ENCODE measurements around the gene MAN2C1.
"Not testable (repeated sequence)": the region's sequence is repeated elsewhere in the genome, so short reads cannot be mapped to it uniquely, and the experiment has no call there.

MAN2C1 gene

GRCh38 chr15:75361361-75361988 lies 6.9 kb downstream of the MAN2C1 start:
- no peak for DNase-seq (ENCODE audit: low read depth)

- DNase-seq (ENCODE audit: low read depth) = no peak
Observed at GRCh38 chr15:75360856-75361255, 7.6 kb downstream of the MAN2C1 start.

DNA sequence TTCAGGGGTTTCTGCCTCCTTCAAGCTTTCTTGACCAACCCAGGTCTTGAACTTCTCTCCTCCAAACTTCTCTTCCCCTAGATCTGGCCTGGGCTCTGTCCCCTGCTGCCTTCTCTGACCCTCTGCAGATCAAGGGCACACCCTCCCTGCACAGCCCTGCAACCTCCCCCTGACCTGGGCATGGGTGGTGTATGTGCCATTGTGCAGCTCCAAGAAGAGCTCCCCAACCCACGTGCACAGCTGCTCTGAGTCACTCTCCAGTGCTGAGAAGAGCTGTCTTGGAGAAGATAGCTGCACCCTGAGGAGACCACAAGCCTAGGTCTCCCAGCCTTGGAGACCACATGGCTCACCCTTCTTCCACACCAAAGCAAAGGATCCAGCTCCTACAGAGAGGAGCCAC lies 8.0 kb downstream of the MAN2C1 start:
- DNase-seq (ENCODE audit: low read depth) = no peak

DNA sequence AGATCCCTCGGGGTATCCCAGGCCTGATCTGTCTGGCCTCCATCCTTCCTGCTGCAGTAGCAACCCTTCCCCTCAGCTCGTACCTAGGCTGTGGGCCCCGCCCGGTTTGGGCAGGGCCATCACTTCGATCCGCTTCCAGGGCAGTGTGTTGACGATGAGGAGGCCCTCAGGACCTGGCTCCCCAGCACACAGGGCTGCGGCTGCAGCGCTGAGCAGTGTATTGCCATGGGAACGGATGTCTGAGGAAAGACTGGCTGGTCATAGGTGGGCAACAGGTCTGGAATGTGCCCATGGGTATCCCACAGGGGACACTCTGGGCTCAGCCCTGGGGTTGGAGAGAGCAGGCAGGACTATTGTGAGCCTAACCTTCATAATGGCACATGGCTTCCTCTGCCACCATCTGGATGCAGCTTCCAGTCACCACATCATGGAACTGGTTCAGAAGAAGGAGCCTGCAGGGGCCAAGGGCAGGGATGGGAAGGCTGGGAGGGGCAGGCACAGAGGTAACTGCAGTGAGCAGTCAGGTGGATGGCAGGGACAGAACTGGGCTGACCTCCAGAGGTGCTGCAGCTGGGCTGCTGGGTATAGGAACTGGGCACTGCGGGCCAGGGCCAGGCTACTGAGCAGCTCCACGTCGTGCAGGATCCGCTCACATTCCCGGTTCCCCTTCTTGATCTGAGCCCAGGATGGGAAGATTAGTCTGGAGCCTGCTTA lies 8.7 kb downstream of the MAN2C1 start:
- DNase-seq (ENCODE audit: low read depth) = no peak

DNA sequence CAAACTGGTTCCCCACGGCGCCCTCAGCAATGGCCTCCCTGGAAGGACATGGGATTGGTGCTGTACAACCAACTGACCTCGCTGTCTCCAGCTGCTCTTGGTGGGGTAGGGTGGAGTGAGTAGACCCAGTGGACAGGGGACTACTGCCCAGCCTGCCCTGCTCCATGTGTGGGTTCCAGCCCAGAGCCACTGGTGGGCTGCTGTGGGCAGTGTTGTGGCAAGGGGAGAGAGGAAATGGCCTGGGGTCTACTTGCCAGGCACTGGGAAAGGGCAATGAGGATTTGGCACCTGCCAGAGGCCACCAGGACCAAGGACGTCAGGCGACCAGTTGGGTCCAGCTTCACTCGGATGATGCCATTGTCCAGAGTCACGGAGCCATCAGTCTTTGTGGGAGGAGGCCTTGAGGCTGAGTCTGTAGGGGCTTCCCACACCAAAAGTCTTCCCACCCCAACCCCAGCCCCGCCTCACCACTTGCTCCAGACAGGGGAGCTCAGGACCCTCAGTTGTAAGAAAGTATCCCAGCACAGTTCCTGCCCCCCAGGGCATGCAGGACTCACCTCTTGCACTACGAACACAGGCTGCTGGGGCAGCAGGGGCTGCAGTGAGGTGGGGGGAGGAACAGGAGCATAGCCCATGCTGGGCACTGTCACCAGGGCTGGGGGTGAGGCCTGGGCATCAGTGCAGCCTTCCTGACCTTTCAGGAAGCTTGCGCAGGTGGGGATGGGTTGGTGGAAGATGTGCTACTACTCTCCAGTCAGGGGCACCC lies 9.5 kb downstream of the MAN2C1 start:
- no peak for DNase-seq (ENCODE audit: low read depth)

DNA sequence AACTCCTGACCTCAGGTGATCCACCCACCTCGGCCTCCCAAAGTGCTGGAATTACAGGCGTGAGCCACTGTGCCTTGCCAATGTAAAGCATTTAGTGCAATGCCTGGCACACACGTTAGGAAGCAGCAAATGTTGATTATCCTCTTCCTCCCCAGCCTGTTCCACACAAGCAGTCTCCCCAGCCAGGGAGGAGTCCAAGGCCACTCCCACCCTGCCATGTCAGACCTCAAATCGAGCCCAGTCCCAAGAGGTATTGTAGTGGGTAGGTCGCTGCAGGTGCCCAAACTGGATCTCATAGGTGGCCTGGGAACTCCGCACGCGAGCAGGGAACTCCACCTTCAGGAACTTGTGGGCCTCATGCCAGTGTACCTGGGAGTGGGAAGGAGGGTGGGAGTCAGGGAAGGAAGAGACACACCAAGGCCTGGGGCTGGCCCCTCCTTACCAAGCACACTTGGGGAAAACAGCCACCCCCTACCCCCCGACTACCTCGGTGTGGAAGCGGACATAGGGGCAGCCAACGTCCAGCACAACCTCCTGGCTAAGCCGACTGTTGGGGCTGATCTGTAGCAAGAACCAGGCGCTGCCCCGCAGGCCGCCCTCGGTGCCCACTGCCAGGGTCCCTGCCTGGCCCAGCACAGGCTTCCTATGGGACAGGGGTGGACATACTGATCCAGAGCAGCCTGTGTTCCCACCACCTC lies 10.3 kb downstream of the MAN2C1 start:
- no peak for DNase-seq (ENCODE audit: low read depth)

DNA sequence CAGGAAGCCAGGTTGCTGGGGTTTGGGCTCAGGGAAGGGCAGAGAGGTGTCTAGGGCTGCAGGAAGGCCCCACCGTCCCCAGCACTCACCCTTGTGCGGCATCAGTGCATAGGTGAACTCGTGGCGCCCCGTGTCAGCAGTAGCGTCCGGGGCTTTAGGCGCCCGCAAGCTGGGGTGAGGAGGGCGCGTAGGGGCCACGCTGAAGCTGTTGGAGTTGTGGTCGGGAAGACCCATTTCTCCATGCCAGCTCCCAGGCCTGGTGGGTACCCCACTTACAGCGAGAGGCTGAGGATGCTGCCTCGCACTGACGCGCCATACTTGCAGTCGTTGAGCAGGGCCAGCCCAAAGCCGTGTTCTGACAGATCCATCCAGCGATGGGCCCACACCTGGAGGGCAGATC lies 11.9 kb downstream of the MAN2C1 start:
- DNase-seq (ENCODE audit: low read depth) = no peak

DNA sequence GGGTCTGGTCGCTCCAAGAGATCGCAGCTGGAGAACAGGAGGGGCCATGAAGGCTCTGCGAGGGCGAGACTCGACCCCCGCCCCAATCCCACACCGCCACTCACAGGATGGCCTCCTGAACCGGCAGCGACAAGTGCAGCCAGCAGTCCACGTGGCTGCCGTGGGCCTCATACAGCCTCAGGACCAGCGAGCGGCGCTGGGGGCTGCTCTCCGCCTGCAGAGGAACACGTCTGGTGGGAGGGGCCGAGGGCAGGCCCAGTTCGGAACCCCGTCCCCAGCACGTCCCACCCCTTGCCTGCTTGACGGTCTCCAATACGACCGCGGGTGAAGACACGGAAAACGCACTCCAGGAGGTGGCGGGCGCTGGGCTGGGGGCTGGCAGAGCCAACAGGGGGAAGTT lies 12.4 kb downstream of the MAN2C1 start:
- no peak for DNase-seq (ENCODE audit: low read depth)

- no peak for DNase-seq (ENCODE audit: low read depth)
Observed at GRCh38 chr15:75355369-75355768, 13.0 kb downstream of the MAN2C1 start.

- no peak for DNase-seq (ENCODE audit: low read depth)
Observed at GRCh38 chr15:75354454-75354853, 14.0 kb downstream of the MAN2C1 start.

- no peak for DNase-seq (ENCODE audit: low read depth)
Observed at GRCh38 chr15:75353604-75354003, 14.8 kb downstream of the MAN2C1 start.

DNA sequence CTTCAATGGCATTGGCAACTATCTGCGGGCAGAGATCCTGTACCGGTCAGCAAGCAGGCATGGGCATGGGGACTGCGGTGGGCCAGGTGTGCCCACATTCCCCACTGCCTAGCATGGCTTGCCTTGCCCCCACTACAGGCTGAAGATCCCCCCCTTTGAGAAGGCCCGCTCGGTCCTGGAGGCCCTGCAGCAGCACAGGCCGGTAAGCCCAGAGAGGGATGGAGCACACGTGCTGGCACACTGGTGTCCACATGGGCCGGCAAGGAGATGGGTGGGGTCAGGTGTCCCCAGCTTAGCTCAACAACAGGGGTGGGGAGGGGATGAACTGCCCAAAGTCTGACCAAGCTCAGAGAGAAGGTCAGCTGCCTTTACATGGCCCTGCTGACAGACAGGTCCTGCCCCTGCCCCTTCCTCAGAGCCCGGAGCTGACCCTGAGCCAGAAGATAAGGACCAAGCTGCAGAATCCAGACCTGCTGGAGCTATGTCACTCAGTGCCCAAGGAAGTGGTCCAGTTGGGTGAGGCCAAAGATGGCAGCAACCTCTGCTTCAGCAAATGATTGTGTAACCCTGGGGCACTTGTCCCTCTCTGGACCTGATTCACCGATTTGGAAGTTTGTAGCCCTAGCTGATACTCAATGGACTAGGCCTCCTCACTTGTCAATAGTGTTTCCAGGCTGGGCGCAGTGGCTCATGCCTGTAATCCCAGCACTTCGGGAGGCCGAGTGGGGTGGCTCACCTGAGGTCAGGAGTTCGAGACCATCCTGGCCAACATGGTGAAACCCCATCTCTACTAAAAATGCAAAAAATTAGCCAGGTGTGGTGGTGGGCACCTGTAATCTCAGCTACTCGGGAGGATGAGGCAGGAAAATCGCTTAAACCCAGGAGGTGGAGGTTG lies 16.0 kb downstream of the MAN2C1 start:
- no peak for DNase-seq (ENCODE audit: low read depth)

GRCh38 chr15:75350601-75351361 lies 17.6 kb downstream of the MAN2C1 start:
- DNase-seq (ENCODE audit: low read depth) = no peak

- DNase-seq (ENCODE audit: low read depth) = peak; percentile 46
Observed at GRCh38 chr15:75349851-75350588, 18.4 kb downstream of the MAN2C1 start.

- DNase-seq (ENCODE audit: low read depth) = not testable (repeated sequence)
Observed at GRCh38 chr15:75349351-75349669, 19.1 kb downstream of the MAN2C1 start.

GRCh38 chr15:75348562-75349350 lies 19.7 kb downstream of the MAN2C1 start:
- DNase-seq (ENCODE audit: low read depth) = no peak

DNA sequence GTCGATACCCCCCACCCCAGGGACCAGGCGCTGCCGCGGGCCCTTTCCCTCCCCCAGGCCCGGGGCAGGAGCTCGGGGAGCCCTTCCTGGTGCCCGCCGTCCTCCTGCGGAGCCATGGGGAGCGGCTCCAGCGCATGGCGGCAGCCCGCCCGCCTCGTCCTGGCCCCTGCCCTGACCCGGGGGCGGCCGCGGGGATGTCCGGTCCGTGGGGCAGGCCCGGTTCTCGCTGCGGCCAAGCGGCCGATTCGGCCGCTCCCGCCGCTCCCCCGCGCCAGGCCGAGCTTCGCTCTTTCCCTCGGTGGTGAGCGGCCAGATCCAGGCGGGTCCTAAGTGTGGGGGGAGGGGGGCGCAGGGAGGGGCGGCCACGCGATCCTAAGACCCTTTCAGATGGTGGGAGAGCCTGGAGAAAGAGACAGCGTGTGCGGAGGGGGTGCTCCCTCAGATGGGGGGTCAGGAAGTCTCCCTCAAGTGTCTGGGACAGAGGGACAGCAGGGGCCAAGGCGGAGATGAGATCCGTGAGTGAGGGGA lies 20.3 kb downstream of the MAN2C1 start:
- DNase-seq (ENCODE audit: low read depth) = no peak

DNA sequence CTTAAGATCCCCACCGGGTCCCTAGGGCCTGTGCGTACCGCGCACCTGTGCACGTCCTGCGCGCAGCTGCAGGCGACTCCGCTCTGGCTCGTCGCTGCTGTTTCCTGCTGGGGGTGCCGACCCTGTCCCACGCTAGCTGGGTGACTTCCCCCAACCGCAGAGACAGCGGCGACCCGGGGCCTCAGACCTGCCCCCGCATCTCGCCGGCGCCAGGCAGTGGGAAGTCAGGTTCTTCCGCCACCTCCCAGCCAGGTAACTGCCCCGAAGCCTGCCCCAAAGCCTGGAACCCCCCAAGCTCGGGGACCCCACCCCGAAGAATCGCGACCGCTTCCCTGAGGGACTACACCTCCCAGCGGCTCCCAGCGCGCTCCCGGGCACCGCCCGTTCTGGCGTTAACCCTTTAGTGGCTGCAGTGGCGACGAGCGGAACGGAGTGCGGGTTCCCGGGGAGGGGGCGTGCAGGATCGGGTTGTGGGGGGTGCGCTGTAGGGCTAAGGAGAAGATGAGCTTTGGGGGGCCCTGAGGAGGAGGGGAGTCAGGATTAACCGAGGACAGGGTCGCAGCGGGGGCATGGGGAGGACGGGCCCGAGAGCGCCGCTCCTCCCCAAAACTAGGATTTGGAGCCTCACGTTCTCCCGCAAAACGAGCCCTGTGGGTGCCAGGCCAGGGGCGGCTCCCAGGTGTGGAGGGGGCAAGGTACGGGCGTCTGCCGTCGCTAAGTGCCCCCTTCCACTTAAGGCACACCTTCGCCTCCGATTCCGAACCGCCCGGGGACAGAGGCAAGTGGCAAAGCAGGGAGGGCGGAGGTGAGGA lies 21.0 kb downstream of the MAN2C1 start:
- peak; percentile 34 for DNase-seq (ENCODE audit: low read depth)

All from activated T-helper 9 cell treated with anti-CD3 and anti-CD28 coated beads, Interleukin-2, amount 50 U/mL, for 16 hours (primary cell).